ENCODE data around the gene GLI1. TPM values are rescaled to one million over a fixed set of nuclear protein-coding genes. Genes with fewer than 3 reads are reported as not detected.

GLI1 gene
- total RNA-seq, 2 donors from 2014 or later, result 1.8 to 1.9 TPM

Small RNAs within 50 kb of the gene (microRNA-seq; reads per million reads assigned to microRNA genes)
- gene MIR616 (0 to 1.6 reads per million in 2 donors), gene MIR6758 (0 reads per million in 2 donors)

Other genes with a start within 250 kb of the GLI1 start
- not detected for gene NXPH4, start 243.0 kb upstream of the GLI1 start, total RNA-seq
- 10 to 100 TPM; 45.3 to 58.8 TPM for gene SHMT2, start 230.1 kb upstream of the GLI1 start, total RNA-seq
- gene STAC3, start 208.6 kb upstream of the GLI1 start, total RNA-seq, result 1 to 10 TPM; 2.0 to 4.2 TPM
- gene R3HDM2, start 28.7 kb upstream of the GLI1 start, total RNA-seq, result 10 to 100 TPM; 62.5 to 62.8 TPM
- gene INHBC, start 25.0 kb upstream of the GLI1 start, total RNA-seq, result not detected
- not detected for gene INHBE, start 4.5 kb upstream of the GLI1 start, total RNA-seq
- 10 to 100 TPM in 1 of 2 donors, 1 to 10 TPM in 1; 6.4 to 11.4 TPM for gene ARHGAP9, start 20.1 kb downstream of the GLI1 start, total RNA-seq
- 100 to 1,000 TPM in 1 of 2 donors, 10 to 100 TPM in 1; 89.3 to 125 TPM for gene MARS1, start 28.3 kb downstream of the GLI1 start, total RNA-seq
- gene DDIT3, start 60.7 kb downstream of the GLI1 start, total RNA-seq, result 10 to 100 TPM; 19.8 to 20.5 TPM
- 100 to 1,000 TPM; 104 to 116 TPM for gene MBD6, start 63.0 kb downstream of the GLI1 start, total RNA-seq
- gene DCTN2, start 87.4 kb downstream of the GLI1 start, total RNA-seq, result 100 to 1,000 TPM; 139 to 151 TPM
- 1 to 10 TPM in 1 of 2 donors, under 1 TPM in 1; 0.85 to 1.3 TPM for gene KIF5A, start 90.3 kb downstream of the GLI1 start, total RNA-seq
- 10 to 100 TPM; 63.5 to 67.9 TPM for gene PIP4K2C, start 131.4 kb downstream of the GLI1 start, total RNA-seq
- 10 to 100 TPM in 1 of 2 donors, 1 to 10 TPM in 1; 3.7 to 10.2 TPM for gene DTX3, start 145.0 kb downstream of the GLI1 start, total RNA-seq
- 10 to 100 TPM in 1 of 2 donors, 1 to 10 TPM in 1; 3.1 to 14.9 TPM for gene ARHGEF25, start 151.7 kb downstream of the GLI1 start, total RNA-seq
- under 1 TPM; 0.34 to 0.98 TPM for gene B4GALNT1, start 173.4 kb downstream of the GLI1 start, total RNA-seq
- gene OS9, start 234.3 kb downstream of the GLI1 start, total RNA-seq, result 100 to 1,000 TPM; 310 to 322 TPM

All from left colon (tissue), 2 donors.